HL-60 (cell line): ENCODE measurements around the gene DOCK2.
"Not testable (repeated sequence)": the region's sequence is repeated elsewhere in the genome, so short reads cannot be mapped to it uniquely, and the experiment has no call there.

Source experiments
- DNase-seq, 2 experiments: peaks; one replicate each; pipeline ENCODE4 v3.0.0-alpha.2; 2010 to 2020; ENCODE audit warnings: low read depth in 1 of 2, low spot score in 1 of 2
- H3K27ac ChIP-seq: fragments of 250-450 bp; sonication (Bioruptor Pico); replicated peaks from 2 replicates; pipeline ENCODE4 v1.5.1; 2020; ENCODE audit warnings: mild to moderate bottlenecking, moderate library complexity
- H3K27me3 ChIP-seq: fragments of 250-450 bp; sonication (Bioruptor Pico); 2 replicates; pipeline ENCODE4 v1.5.1; 2021; ENCODE audit warnings: mild to moderate bottlenecking, moderate library complexity; ENCODE audit not compliant: insufficient read depth, poor library complexity, severe bottlenecking
- H3K4me3 ChIP-seq: replicated peaks from 2 replicates; pipeline ENCODE4 v1.5.1; 2011; ENCODE audit warnings: mild to moderate bottlenecking, control low read depth, low read length; ENCODE audit not compliant: insufficient read depth
- CTCF ChIP-seq: IDR thresholded peaks from one replicate; pipeline ENCODE4 v1.5.1; 2011; ENCODE audit warnings: low read length, control low read depth, inconsistent platforms; ENCODE audit not compliant: insufficient read depth
- GABPA ChIP-seq: IDR thresholded peaks from 2 replicates; pipeline ENCODE4 v1.6.1; 2012; ENCODE audit warnings: low read depth
- POLR2AphosphoS5 ChIP-seq: IDR thresholded peaks from 2 replicates; pipeline ENCODE4 v1.6.1; 2012; ENCODE audit warnings: low read depth
- REST ChIP-seq: IDR thresholded peaks from 2 replicates; pipeline ENCODE4 v1.6.1; 2012; ENCODE audit warnings: low read depth; ENCODE audit not compliant: insufficient replicate concordance
- SPI1 ChIP-seq: IDR thresholded peaks from 2 replicates; pipeline ENCODE4 v1.6.1; 2012; ENCODE audit warnings: low read depth, mild to moderate bottlenecking, borderline replicate concordance

DOCK2 gene

GRCh38 chr5:169656125-169656901, 19.2 kb downstream of the DOCK2 start:
- TF ChIP-seq SPI1, result no peak
- no peak for TF ChIP-seq CTCF
- TF ChIP-seq POLR2AphosphoS5, result no peak
- no peak for TF ChIP-seq REST
- H3K4me3 ChIP-seq, result no peak overlapping the region
- H3K27ac ChIP-seq, result no peak overlapping the region
- no peak for DNase-seq
- no peaks in the 10 kb centered on the region for H3K27me3 ChIP-seq

GRCh38 chr5:169657127-169657526, 20.1 kb downstream of the DOCK2 start:
- Histone ChIP-seq H3K27ac (no peak overlapping the region), H3K27me3 (no peaks in the 10 kb centered on the region), H3K4me3 (no peak overlapping the region)
- no peak for TF ChIP-seq POLR2AphosphoS5
- TF ChIP-seq SPI1, result no peak
- DNase-seq, result no peak

- H3K27me3 ChIP-seq, DNase-seq, H3K27ac ChIP-seq, H3K4me3 ChIP-seq: not testable (repeated sequence)
These were observed 25.4 kb downstream of the DOCK2 start for GRCh38 chr5:169662451-169662850.

GRCh38 chr5:169663537-169663936, 26.5 kb downstream of the DOCK2 start:
- TF ChIP-seq CTCF (no peak), POLR2AphosphoS5 (no peak), REST (no peak), SPI1 (no peak), GABPA (no peak)
- DNase-seq, result no peak
- Histone ChIP-seq H3K27me3 (no peaks in the 10 kb centered on the region), H3K4me3 (no peak overlapping the region), H3K27ac (no peak overlapping the region)

- H3K27me3 ChIP-seq, result no peaks in the 10 kb centered on the region
- no peak overlapping the region for H3K4me3 ChIP-seq
- DNase-seq, result no peak
- TF ChIP-seq SPI1, result no peak
- TF ChIP-seq GABPA, result no peak
- no peak for TF ChIP-seq CTCF
- TF ChIP-seq POLR2AphosphoS5, result no peak
- no peak for TF ChIP-seq REST
- H3K27ac ChIP-seq, result no peak overlapping the region
These were observed 29.3 kb downstream of the DOCK2 start for GRCh38 chr5:169666365-169666764.
